A549 (cell line): ENCODE data around the gene TBCCD1. TPM values are rescaled to one million over a fixed set of nuclear protein-coding genes. Genes with fewer than 3 reads are reported as not detected.

Source experiments
- ATAC-seq, 2 experiments: fragments of 200-7000 bp in 1 of 2; fragments of >200 bp in 1 of 2; cut with Nextera tagmentation in 1 of 2; cut with Tn5 transposase in 1 of 2; 3 replicates each; pipeline versions ENCODE4 v1.8.0 to v1.9.1; 2018 to 2020; ENCODE audit warnings: mild to moderate bottlenecking in 1 of 2, moderate library complexity in 1 of 2
- CTCF ChIA-PET: fragments of 300-600 bp; sonication (Branson Sonifier 250); formaldehyde crosslinking; extraction: SDS; loops from one replicate; lab custom pipeline; 2021; ENCODE audit warnings: antibody characterized with exemption, inconsistent platforms; lab: Yijun Ruan, JAX
- POLR2A ChIA-PET: fragments of 350-600 bp; formaldehyde crosslinking; extraction: SDS; loops from one replicate; lab custom pipeline; 2021; ENCODE audit warnings: antibody characterized with exemption, inconsistent platforms; lab: Yijun Ruan, JAX
- DNase-seq, 2 experiments: peaks; one replicate each; pipeline versions ENCODE4 v3.0.0 to v3.0.0-alpha.2; 2011 to 2016; ENCODE audit warnings: low read depth in 1 of 2, low spot score in 1 of 2
- FAIRE-seq: peaks from 2 replicates; lab custom pipeline; 2011; peaks lifted over from hg19 to GRCh38; lab: Jason Lieb, UNC
- H3K27ac ChIP-seq, 2 experiments: fragments of >200 bp; sonication (Bioruptor Twin); formaldehyde crosslinking; 3 replicates each; pipeline ENCODE4 v1.5.1; 2016 to 2017
- H3K4me1 ChIP-seq: fragments of >200 bp; sonication (Bioruptor Twin); formaldehyde crosslinking; 3 replicates; pipeline ENCODE4 v1.6.1; 2016
- H3K4me2 ChIP-seq: fragments of >200 bp; sonication (Bioruptor Twin); formaldehyde crosslinking; 3 replicates; pipeline ENCODE4 v1.6.1; 2016
- H3K4me3 ChIP-seq: fragments of >200 bp; sonication (Bioruptor Twin); formaldehyde crosslinking; 3 replicates; pipeline ENCODE4 v1.5.1; 2016
- H3K9me3 ChIP-seq: fragments of >200 bp; sonication (Bioruptor Twin); formaldehyde crosslinking; 3 replicates; pipeline ENCODE4 v1.6.1; 2016
- MAFK ChIP-seq: fragments of 450-650 bp; IDR thresholded peaks from 2 replicates; pipeline ENCODE4 v1.6.1; 2014; ENCODE audit not compliant: partially characterized antibody
- RAD21 ChIP-seq, 2 experiments: fragments of >200 bp in 1 of 2; sonication (Bioruptor Twin) in 1 of 2; formaldehyde crosslinking in 1 of 2; IDR thresholded peaks in 1 of 2; conservative IDR thresholded peaks in 1 of 2; 2 replicates in 1 of 2; 3 replicates in 1 of 2; pipeline ENCODE4 v1.6.1; 2012 to 2018; ENCODE audit warnings: inconsistent platforms in 1 of 2
- SMC3 ChIP-seq: fragments of >200 bp; sonication (Bioruptor Twin); formaldehyde crosslinking; IDR thresholded peaks from 3 replicates; pipeline ENCODE4 v1.6.1; 2018; ENCODE audit warnings: inconsistent platforms
- TP53 ChIP-seq: fragments of 250-450 bp; sonication (Bioruptor Pico); IDR thresholded peaks from 2 replicates; pipeline ENCODE4 v1.5.0; 2021; ENCODE audit warnings: mild to moderate bottlenecking, moderate library complexity
- WGBS: methylation state at CpG from one replicate; pipeline ENCODE4 v1.1.6; 2017; ENCODE audit errors: missing lambda C conversion rate; 5-methylcytosine and 5-hydroxymethylcytosine counted together
- polyA plus RNA-seq, 4 experiments: library from polyadenylated mRNA; depleted of rRNA in 3 of 4; stranded (reverse); fragments of >200 nt; fragmentation: RNase III in 1 of 4; extraction: RNeasy Plus Mini Kit Qiagen cat#74134 plus additional on column Dnase treatment in 1 of 4; gene quantifications; 2 replicates in 3 of 4; 3 replicates in 1 of 4; pipeline ENCODE4 v1.2.3, GENCODE V29; 2011 to 2017
- TF ChIP-seq, protein P1 (sequence below): fragments of >200 bp; sonication (Bioruptor Twin); formaldehyde crosslinking; IDR thresholded peaks from 3 replicates; pipeline ENCODE4 v1.6.1; 2016
- TF ChIP-seq, protein P2 (sequence below): fragments of 200-600 bp; sonication (generic); IDR thresholded peaks from 2 replicates; pipeline ENCODE4 v1.6.1; 2016; ENCODE audit warnings: antibody characterized with exemption, mild to moderate bottlenecking, moderate library complexity

The TBCCD1 gene
- polyA plus RNA-seq, 2 of the 4 experiments (the other 2 are of a cell fraction): 5.8 to 11.4 TPM

DNA sequence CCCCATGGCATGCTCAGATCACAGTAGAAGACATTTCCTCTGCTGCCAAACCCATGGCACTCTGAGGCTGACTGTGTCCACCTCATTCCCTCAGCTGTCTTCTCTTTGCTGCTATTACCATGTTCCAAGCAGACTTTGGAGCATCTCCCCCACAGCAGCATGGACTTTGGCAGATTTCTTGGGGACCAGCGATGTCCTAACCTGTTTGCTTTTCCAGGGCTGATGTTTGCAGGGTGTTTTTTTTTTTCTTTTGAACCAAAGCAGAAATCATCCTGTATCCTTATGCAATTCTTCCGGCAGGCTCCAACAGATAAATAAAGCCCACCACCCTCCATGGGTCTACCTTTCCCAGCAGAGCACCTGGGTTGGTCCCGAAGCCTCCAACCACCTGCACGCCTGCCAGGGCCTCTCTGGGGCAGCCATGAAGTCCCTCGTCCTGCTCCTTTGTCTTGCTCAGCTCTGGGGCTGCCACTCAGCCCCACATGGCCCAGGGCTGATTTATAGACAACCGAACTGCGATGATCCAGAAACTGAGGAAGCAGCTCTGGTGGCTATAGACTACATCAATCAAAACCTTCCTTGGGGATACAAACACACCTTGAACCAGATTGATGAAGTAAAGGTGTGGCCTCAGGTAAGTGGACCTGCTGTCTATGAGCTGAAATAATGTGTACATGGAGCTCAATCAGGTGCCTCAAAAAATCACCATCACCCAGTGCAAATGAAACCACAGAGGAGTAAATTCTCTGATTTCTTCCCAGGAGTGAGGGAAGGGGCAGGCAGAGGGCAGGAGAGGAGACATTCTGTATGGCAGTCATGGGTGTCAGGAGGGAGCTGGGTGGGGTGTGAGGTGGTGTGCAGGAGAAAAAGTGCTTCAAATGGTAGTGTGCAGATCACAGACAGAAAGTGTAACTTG, 45.8 kb upstream of the TBCCD1 start, which contains the start of gene AHSG (continued):
- TF ChIP-seq, protein P1, sequence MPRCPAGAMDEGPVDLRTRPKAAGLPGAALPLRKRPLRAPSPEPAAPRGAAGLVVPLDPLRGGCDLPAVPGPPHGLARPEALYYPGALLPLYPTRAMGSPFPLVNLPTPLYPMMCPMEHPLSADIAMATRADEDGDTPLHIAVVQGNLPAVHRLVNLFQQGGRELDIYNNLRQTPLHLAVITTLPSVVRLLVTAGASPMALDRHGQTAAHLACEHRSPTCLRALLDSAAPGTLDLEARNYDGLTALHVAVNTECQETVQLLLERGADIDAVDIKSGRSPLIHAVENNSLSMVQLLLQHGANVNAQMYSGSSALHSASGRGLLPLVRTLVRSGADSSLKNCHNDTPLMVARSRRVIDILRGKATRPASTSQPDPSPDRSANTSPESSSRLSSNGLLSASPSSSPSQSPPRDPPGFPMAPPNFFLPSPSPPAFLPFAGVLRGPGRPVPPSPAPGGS: no peak

GRCh38 chr3:186612065-186612464, 44.9 kb upstream of the TBCCD1 start:
- ChIA-PET CTCF (interaction anchor here (0.6 to 1.5 kb wide), 5 partner anchors 9 to 19 kb away, joined by 3 to 7 read pairs (median 3); no protein-coding TSS in a partner anchor), POLR2A (interaction anchor here (1.0 kb wide), 1 partner anchor 171 kb away, joined by 3 read pairs; the partner anchor contains the start of gene EIF4A2)
- Histone ChIP-seq H3K4me1 (peaks cover 7% of the 10 kb centered on the region), H3K27ac (no peak overlapping the region), H3K4me3 (no peak overlapping the region), H3K4me2 (no peak overlapping the region), H3K9me3 (no peaks in the 10 kb centered on the region)
- no peak for ATAC-seq
- TF ChIP-seq MAFK (peak; percentile 88), TP53 (CRISPR knock-in tag) (no peak), SMC3 (no peak)
- FAIRE-seq: no peak
- WGBS: 49% methylated on average over 5 of the region's 5 CpGs
- no peak for DNase-seq

GRCh38 chr3:186609247-186609868, 42.2 kb upstream of the TBCCD1 start:
- Histone ChIP-seq H3K4me3 (no peak overlapping the region), H3K9me3 (no peaks in the 10 kb centered on the region), H3K4me2 (no peak overlapping the region), H3K27ac (no peak overlapping the region), H3K4me1 (peaks cover 19% of the 10 kb centered on the region)
- 80% methylated on average over 8 of the region's 8 CpGs for WGBS
- TF ChIP-seq RAD21 (conservative IDR thresholded peaks at IDR 0.05 in 1 of 2, IDR thresholded peaks at IDR 0.05 in 1 of 2) (peak in 1 of 2 experiments; percentile 38; a peak in 2 of 5 replicates), SMC3 (no peak)
- peak in 1 of 2 experiments; percentile 41 for DNase-seq
- peak in 1 of 2 experiments; percentile 79; a peak in 3 of 6 replicates for ATAC-seq
- no peak for FAIRE-seq
- ChIA-PET CTCF (interaction anchor here (0.8 to 3.2 kb wide), 7 partner anchors 8 to 627 kb away, joined by 3 to 14 read pairs (median 5); no protein-coding TSS in a partner anchor), POLR2A (no interaction called here)

GRCh38 chr3:186608624-186609215, 41.6 kb upstream of the TBCCD1 start:
- ATAC-seq (no peak), DNase-seq (no peak), FAIRE-seq (no peak)
- Histone ChIP-seq H3K27ac (no peak overlapping the region), H3K9me3 (no peaks in the 10 kb centered on the region), H3K4me3 (no peak overlapping the region), H3K4me1 (peaks cover 19% of the 10 kb centered on the region), H3K4me2 (no peak overlapping the region)
- TF ChIP-seq, protein P2, sequence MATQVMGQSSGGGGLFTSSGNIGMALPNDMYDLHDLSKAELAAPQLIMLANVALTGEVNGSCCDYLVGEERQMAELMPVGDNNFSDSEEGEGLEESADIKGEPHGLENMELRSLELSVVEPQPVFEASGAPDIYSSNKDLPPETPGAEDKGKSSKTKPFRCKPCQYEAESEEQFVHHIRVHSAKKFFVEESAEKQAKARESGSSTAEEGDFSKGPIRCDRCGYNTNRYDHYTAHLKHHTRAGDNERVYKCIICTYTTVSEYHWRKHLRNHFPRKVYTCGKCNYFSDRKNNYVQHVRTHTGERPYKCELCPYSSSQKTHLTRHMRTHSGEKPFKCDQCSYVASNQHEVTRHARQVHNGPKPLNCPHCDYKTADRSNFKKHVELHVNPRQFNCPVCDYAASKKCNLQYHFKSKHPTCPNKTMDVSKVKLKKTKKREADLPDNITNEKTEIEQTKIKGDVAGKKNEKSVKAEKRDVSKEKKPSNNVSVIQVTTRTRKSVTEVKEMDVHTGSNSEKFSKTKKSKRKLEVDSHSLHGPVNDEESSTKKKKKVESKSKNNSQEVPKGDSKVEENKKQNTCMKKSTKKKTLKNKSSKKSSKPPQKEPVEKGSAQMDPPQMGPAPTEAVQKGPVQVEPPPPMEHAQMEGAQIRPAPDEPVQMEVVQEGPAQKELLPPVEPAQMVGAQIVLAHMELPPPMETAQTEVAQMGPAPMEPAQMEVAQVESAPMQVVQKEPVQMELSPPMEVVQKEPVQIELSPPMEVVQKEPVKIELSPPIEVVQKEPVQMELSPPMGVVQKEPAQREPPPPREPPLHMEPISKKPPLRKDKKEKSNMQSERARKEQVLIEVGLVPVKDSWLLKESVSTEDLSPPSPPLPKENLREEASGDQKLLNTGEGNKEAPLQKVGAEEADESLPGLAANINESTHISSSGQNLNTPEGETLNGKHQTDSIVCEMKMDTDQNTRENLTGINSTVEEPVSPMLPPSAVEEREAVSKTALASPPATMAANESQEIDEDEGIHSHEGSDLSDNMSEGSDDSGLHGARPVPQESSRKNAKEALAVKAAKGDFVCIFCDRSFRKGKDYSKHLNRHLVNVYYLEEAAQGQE: no peak
- TF ChIP-seq MAFK: peak; percentile 27
- TF ChIP-seq, protein P1: no peak
- ChIA-PET CTCF (interaction anchor here (0.7 to 3.2 kb wide), 8 partner anchors 8 to 626 kb away, joined by 3 to 14 read pairs (median 4); no protein-coding TSS in a partner anchor), POLR2A (no interaction called here)
- 86% methylated on average over 2 of the region's 2 CpGs for WGBS
